GM06990 (cell line): ENCODE results near the gene GPR83.
"Not testable (repeated sequence)": the region's sequence is repeated elsewhere in the genome, so short reads cannot be mapped to it uniquely, and the experiment has no call there.

Experiments
- DNase-seq: peaks from one replicate; pipeline ENCODE4 v3.0.0-alpha.2; 2011; ENCODE audit not compliant: insufficient read length; ENCODE audit errors: extremely low read depth
- H3K27me3 ChIP-seq: replicated peaks from 2 replicates; pipeline ENCODE4 v1.6.0; 2011; ENCODE audit warnings: low read length; ENCODE audit not compliant: control insufficient read depth, insufficient read depth
- H3K36me3 ChIP-seq: 2 replicates; pipeline ENCODE4 v1.5.1; 2011; ENCODE audit warnings: low read length; ENCODE audit not compliant: control insufficient read depth, insufficient read depth
- H3K4me3 ChIP-seq: replicated peaks from 2 replicates; pipeline ENCODE4 v1.5.1; 2011; ENCODE audit warnings: low read depth, mild to moderate bottlenecking, control low read depth, low read length
- CTCF ChIP-seq: IDR thresholded peaks from 2 replicates; pipeline ENCODE4 v1.5.1; 2011; ENCODE audit warnings: low read length, control low read depth, mild to moderate bottlenecking, inconsistent platforms; ENCODE audit not compliant: insufficient read depth, poor library complexity, severe bottlenecking

Gene GPR83

GRCh38 chr11:94400050-94400449, 1.2 kb downstream of the GPR83 start:
- TF ChIP-seq CTCF = no peak
- Histone ChIP-seq H3K27me3 (no peaks in the 10 kb centered on the region; the same call in 1 of the 2 replicates), H3K36me3 (no peaks in the 10 kb centered on the region), H3K4me3 (no peak overlapping the region)
- no peak for DNase-seq

- no peak for TF ChIP-seq CTCF
- DNase-seq = no peak
- Histone ChIP-seq H3K36me3 (no peaks in the 10 kb centered on the region), H3K27me3 (no peaks in the 10 kb centered on the region; the same call in 1 of the 2 replicates), H3K4me3 (no peak overlapping the region)
Measured at GRCh38 chr11:94398101-94398500, 3.1 kb downstream of the GPR83 start.

GRCh38 chr11:94396282-94396681, 4.9 kb downstream of the GPR83 start:
- Histone ChIP-seq H3K36me3 (no peaks in the 10 kb centered on the region), H3K4me3 (no peak overlapping the region), H3K27me3 (no peaks in the 10 kb centered on the region; the same call in 1 of the 2 replicates)
- no peak for DNase-seq
- TF ChIP-seq CTCF = no peak

GRCh38 chr11:94391937-94392336, 9.3 kb downstream of the GPR83 start:
- not testable (repeated sequence) for H3K4me3 ChIP-seq, DNase-seq, H3K27me3 ChIP-seq, H3K36me3 ChIP-seq

- Histone ChIP-seq H3K36me3 (no peaks in the 10 kb centered on the region), H3K4me3 (no peak overlapping the region), H3K27me3 (no peaks in the 10 kb centered on the region; the same call in 1 of the 2 replicates)
- DNase-seq = no peak
- no peak for TF ChIP-seq CTCF
Measured at GRCh38 chr11:94379613-94380012, 21.6 kb downstream of the GPR83 start.

- Histone ChIP-seq H3K4me3 (no peak overlapping the region), H3K27me3 (no peaks in the 10 kb centered on the region; the same call in 1 of the 2 replicates), H3K36me3 (no peaks in the 10 kb centered on the region)
- DNase-seq = no peak
- no peak for TF ChIP-seq CTCF
Measured at GRCh38 chr11:94376841-94377240, 24.4 kb downstream of the GPR83 start.

GRCh38 chr11:94370576-94370975, 30.6 kb downstream of the GPR83 start:
- H3K36me3 ChIP-seq, H3K4me3 ChIP-seq, H3K27me3 ChIP-seq, DNase-seq: not testable (repeated sequence)

- DNase-seq, H3K36me3 ChIP-seq, H3K27me3 ChIP-seq, H3K4me3 ChIP-seq: not testable (repeated sequence)
Measured at GRCh38 chr11:94350850-94351563, 50.2 kb downstream of the GPR83 start.

GRCh38 chr11:94346311-94346710, 54.9 kb downstream of the GPR83 start:
- H3K36me3 ChIP-seq, DNase-seq, H3K27me3 ChIP-seq, H3K4me3 ChIP-seq: not testable (repeated sequence)
